Heart left ventricle (tissue), 13 donors: ENCODE measurements around the gene KRT40.

Experiments
- CTCF ChIP-seq, 12 donors: fragments of 200-600 bp; sonication (generic) in 4 of 12; IDR thresholded peaks; one replicate each; pipeline versions ENCODE4 v1.5.0 to v1.8.0; 2018 to 2022; ENCODE audit warnings: antibody characterized with exemption in 12 of 12, mild to moderate bottlenecking in 5 of 12
- POLR2A ChIP-seq, 2 donors: fragments of 450-650 bp; IDR thresholded peaks; one replicate each; pipeline ENCODE4 v1.6.1; 2017; ENCODE audit warnings: antibody characterized with exemption in 2 of 2, mild to moderate bottlenecking in 2 of 2, moderate library complexity in 2 of 2
- donor health status: ischemic (EF 13 %, LVEDD 7.1; RV severe dilation, severe dysfunction).
- donor health status: DM: no; HTN: yes; CAD: no.
- donor health status: DM: no; HTN: no; CAD: no.
- donor health status: ischemic (EF 25% LVEDD 6.9; RV normal size, moderate dysfunction).
- donor health status: ischemic (EF 25% LVEDD 5.7; RV mildly dilated, moderate dysfunction).
- donor health status: ischemic (EF 35%, LVEDD 5.7; RV mildly dilated, moderate dysfunction).
- donor health status: nonischemic (EF 11% LVEDD 7.7; RV severe dilation, severe dysfunction).
- donor health status: DM: yes; HTN: yes; CAD: no.
- donor health status: PGD.
- donor health status: ischemic (EF 29% LVEDD 5.4; RV normal size, mild dysfunction).
- donor health status: nonischemic (EF 23%, LVEDD 6.1; RV moderate dilation, normal function).

GRCh38 chr17:41012326-41013120 lies 28.4 kb upstream of the KRT40 start:
- TF ChIP-seq CTCF (IDR thresholded peaks at IDR 0.05): no peak
- no peak for TF ChIP-seq POLR2A (IDR thresholded peaks at IDR 0.05)
